ENCODE results near the gene SEMA4B.

GRCh38 chr15:90190606-90191343 lies 10.4 kb upstream of the SEMA4B start:
- TF ChIP-seq CTCF (IDR thresholded peaks at IDR 0.05) (no peak), POLR2A (IDR thresholded peaks at IDR 0.05) (peak; percentile 20 to 31)

Measured in Peyer's patch (tissue), 4 donors.